ENCODE measurements around the gene MAFG. TPM values are rescaled to one million over a fixed set of nuclear protein-coding genes. Genes with fewer than 3 reads are reported as not detected.

MAFG gene
- total RNA-seq, 2 experiments from 2014 or later: 12.4 to 14.1 TPM

DNA sequence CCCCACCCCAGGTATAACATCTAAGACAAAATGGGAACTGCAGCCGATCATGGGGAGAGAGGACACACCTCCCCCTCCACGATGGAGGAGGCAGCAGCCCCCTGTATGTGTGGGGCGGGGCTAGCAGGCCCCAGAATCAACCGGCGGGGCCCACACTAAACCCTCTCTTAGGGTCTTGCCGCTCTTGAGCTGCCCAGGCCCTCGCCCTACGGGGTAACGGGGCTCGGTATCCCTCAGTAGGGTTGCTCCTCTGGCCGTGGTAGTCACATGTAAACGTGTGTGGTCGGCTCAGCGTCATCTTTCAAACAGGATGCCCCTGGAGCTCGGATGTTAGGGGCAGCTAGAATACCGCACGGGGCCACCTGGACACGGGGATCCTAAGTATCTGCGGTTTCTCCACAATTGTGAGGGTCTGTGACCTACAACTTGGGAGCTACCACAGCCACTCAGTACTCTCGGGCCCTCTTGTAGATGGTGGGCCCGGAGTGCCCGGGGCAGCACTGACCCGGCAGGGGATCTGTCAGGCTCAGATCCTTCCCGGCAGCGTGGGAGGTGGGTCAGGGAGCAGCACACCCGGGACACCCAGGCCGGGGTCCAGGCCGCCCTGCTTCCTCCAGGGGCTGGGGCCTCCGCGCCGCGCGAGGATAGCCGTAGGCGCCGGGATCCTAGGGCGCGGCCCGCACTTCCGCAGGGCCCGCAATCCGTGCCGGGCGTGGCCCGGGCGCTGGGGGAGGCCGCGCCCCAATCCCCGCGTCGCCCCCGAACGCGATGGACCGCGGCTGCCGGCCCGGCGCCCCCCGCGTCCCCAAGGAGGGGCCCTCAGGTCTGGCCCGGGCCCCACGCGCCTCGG lies 57.2 kb downstream of the MAFG start:
- H3K27me3 Mint-ChIP-seq: no peaks in the 10 kb centered on the region
- peaks cover 31% of the 10 kb centered on the region for H3K36me3 Mint-ChIP-seq (ENCODE audit: low read depth)
- H3K9me3 Mint-ChIP-seq: no peaks in the 10 kb centered on the region
- ChIA-PET POLR2A (interaction anchor here (0.6 to 7.3 kb wide), 24 partner anchors 10 to 336 kb away, joined by 3 to 73 read pairs (median 5); partner anchors contain the start of genes ALYREF, ANAPC11, CCDC137 and DCXR), CTCF (interaction anchor here (0.8 to 2.2 kb wide), 15 partner anchors 9 to 235 kb away, joined by 3 to 13 read pairs (median 4); partner anchors contain the start of genes CENPX, LRRC45 and PPP1R27)
- TF ChIP-seq, protein P1, sequence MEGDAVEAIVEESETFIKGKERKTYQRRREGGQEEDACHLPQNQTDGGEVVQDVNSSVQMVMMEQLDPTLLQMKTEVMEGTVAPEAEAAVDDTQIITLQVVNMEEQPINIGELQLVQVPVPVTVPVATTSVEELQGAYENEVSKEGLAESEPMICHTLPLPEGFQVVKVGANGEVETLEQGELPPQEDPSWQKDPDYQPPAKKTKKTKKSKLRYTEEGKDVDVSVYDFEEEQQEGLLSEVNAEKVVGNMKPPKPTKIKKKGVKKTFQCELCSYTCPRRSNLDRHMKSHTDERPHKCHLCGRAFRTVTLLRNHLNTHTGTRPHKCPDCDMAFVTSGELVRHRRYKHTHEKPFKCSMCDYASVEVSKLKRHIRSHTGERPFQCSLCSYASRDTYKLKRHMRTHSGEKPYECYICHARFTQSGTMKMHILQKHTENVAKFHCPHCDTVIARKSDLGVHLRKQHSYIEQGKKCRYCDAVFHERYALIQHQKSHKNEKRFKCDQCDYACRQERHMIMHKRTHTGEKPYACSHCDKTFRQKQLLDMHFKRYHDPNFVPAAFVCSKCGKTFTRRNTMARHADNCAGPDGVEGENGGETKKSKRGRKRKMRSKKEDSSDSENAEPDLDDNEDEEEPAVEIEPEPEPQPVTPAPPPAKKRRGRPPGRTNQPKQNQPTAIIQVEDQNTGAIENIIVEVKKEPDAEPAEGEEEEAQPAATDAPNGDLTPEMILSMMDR (IDR thresholded peaks at IDR 0.05): no peak
- ATAC-seq (peak; percentile 27), DNase-seq (peak; percentile 74)
- peak overlapping the region; percentile 92 for H3K27ac Mint-ChIP-seq
- peak overlapping the region; percentile 88 for H3K4me3 Mint-ChIP-seq
- peaks cover 41% of the 10 kb centered on the region for H3K4me1 Mint-ChIP-seq (ENCODE audit: low read depth)
- intact Hi-C loops (cut with micrococcal nuclease): no loop called here

- TF ChIP-seq, protein P1 (IDR thresholded peaks at IDR 0.05): peak; percentile 100
- ATAC-seq: peak; percentile 19
- peak; percentile 59 for DNase-seq
- H3K4me3 Mint-ChIP-seq: peak overlapping the region; percentile 88
- H3K36me3 Mint-ChIP-seq (ENCODE audit: low read depth): peaks cover 34% of the 10 kb centered on the region
- ChIA-PET CTCF (interaction anchor here (0.8 to 2.2 kb wide), 17 partner anchors 8 to 235 kb away, joined by 3 to 13 read pairs (median 4); partner anchors contain the start of genes ARL16, CENPX, HGS and LRRC45), POLR2A (interaction anchor here (0.7 to 7.3 kb wide), 19 partner anchors 9 to 336 kb away, joined by 3 to 73 read pairs (median 5); partner anchors contain the start of genes ALYREF, ANAPC11, CCDC137 and DCXR)
- H3K27me3 Mint-ChIP-seq: no peaks in the 10 kb centered on the region
- peak overlapping the region; percentile 92 for H3K27ac Mint-ChIP-seq
- intact Hi-C loops (cut with micrococcal nuclease): no loop called here
- H3K4me1 Mint-ChIP-seq (ENCODE audit: low read depth): peaks cover 40% of the 10 kb centered on the region
- H3K9me3 Mint-ChIP-seq: no peaks in the 10 kb centered on the region
These were observed 58.1 kb downstream of the MAFG start for GRCh38 chr17:81869221-81870130.

GRCh38 chr17:81868674-81869220 lies 58.8 kb downstream of the MAFG start:
- H3K36me3 Mint-ChIP-seq (ENCODE audit: low read depth): peaks cover 40% of the 10 kb centered on the region
- no peaks in the 10 kb centered on the region for H3K9me3 Mint-ChIP-seq
- peak overlapping the region; percentile 88 for H3K4me3 Mint-ChIP-seq
- H3K4me1 Mint-ChIP-seq (ENCODE audit: low read depth): peaks cover 38% of the 10 kb centered on the region
- CTCF ChIA-PET: interaction anchor here (0.9 to 2.2 kb wide), 12 partner anchors 9 to 236 kb away, joined by 3 to 13 read pairs (median 4); partner anchors contain the start of genes ARL16, CENPX, HGS and LRRC45
- DNase-seq: peak; percentile 38
- no peaks in the 10 kb centered on the region for H3K27me3 Mint-ChIP-seq
- POLR2A ChIA-PET: interaction anchor here (1.0 to 7.3 kb wide), 9 partner anchors 8 to 202 kb away, joined by 3 to 73 read pairs (median 10); partner anchors contain the start of genes ALYREF, ANAPC11, CCDC137 and MCRIP1
- peak overlapping the region; percentile 67 for H3K27ac Mint-ChIP-seq
- TF ChIP-seq, protein P1 (IDR thresholded peaks at IDR 0.05): no peak
- ATAC-seq: no peak
- intact Hi-C loops (cut with micrococcal nuclease): no loop called here

Other genes with a start within 250 kb of the MAFG start
- gene ARL16, start 243.9 kb downstream of the MAFG start, total RNA-seq: 10 to 100 TPM; 22.3 to 23.5 TPM
- gene HGS, start 243.7 kb downstream of the MAFG start, total RNA-seq: 100 to 1,000 TPM in 1 of 2 experiments, 10 to 100 TPM in 1; 98.9 to 113 TPM
- 100 to 1,000 TPM; 149 to 152 TPM for gene MRPL12, start 224.4 kb downstream of the MAFG start, total RNA-seq
- gene SLC25A10, start 215.5 kb downstream of the MAFG start, total RNA-seq: 10 to 100 TPM; 29.4 to 30.5 TPM
- gene GCGR, start 123.6 kb downstream of the MAFG start, total RNA-seq: not detected
- gene MCRIP1, start 94.4 kb downstream of the MAFG start, total RNA-seq: 10 to 100 TPM; 55.1 to 56.5 TPM
- not detected for gene PPP1R27, start 92.7 kb downstream of the MAFG start, total RNA-seq
- 100 to 1,000 TPM; 408 to 434 TPM for gene P4HB, start 67.2 kb downstream of the MAFG start, total RNA-seq
- gene ARHGDIA, start 56.4 kb downstream of the MAFG start, total RNA-seq: 100 to 1,000 TPM; 450 to 470 TPM
- gene ALYREF, start 36.1 kb downstream of the MAFG start, total RNA-seq: 100 to 1,000 TPM; 241 TPM
- gene ANAPC11, start 36.0 kb downstream of the MAFG start, total RNA-seq: 100 to 1,000 TPM; 122 to 130 TPM
- under 1 TPM in 1 of 2 experiments, not detected in 1; 0.18 TPM for gene NPB, start 25.5 kb downstream of the MAFG start, total RNA-seq
- 10 to 100 TPM; 20.5 to 22.6 TPM for gene PCYT2, start 16.3 kb downstream of the MAFG start, total RNA-seq
- 10 to 100 TPM; 28.1 to 32.0 TPM for gene SIRT7, start 9.6 kb downstream of the MAFG start, total RNA-seq
- 100 to 1,000 TPM; 140 to 141 TPM for gene PYCR1, start 9.6 kb upstream of the MAFG start, total RNA-seq
- not detected for gene MYADML2, start 19.5 kb upstream of the MAFG start, total RNA-seq
- under 1 TPM; 0.41 to 0.49 TPM for gene NOTUM, start 33.5 kb upstream of the MAFG start, total RNA-seq
- gene ASPSCR1, start 49.9 kb upstream of the MAFG start, total RNA-seq: 10 to 100 TPM; 18.7 to 24.5 TPM
- gene CENPX, start 95.1 kb upstream of the MAFG start, total RNA-seq: 10 to 100 TPM; 88.7 to 98.1 TPM
- 10 to 100 TPM; 12.9 TPM for gene LRRC45, start 95.6 kb upstream of the MAFG start, total RNA-seq
- gene RAC3, start 103.9 kb upstream of the MAFG start, total RNA-seq: 1 to 10 TPM; 5.5 to 5.8 TPM
- gene DCXR, start 110.0 kb upstream of the MAFG start, total RNA-seq: 100 to 1,000 TPM in 1 of 2 experiments, 10 to 100 TPM in 1; 99.2 to 101 TPM
- gene RFNG, start 124.1 kb upstream of the MAFG start, total RNA-seq: 10 to 100 TPM; 14.2 to 15.3 TPM
- gene GPS1, start 124.2 kb upstream of the MAFG start, total RNA-seq: 10 to 100 TPM; 82.7 to 88.6 TPM
- gene DUS1L, start 138.1 kb upstream of the MAFG start, total RNA-seq: 100 to 1,000 TPM; 139 to 140 TPM
- gene FASN, start 170.5 kb upstream of the MAFG start, total RNA-seq: 100 to 1,000 TPM; 250 to 260 TPM